GM19455 (cell line): Measurements from ENCODE around the gene HMGN4.
"Not testable (repeated sequence)": the region's sequence is repeated elsewhere in the genome, so short reads cannot be mapped to it uniquely, and the experiment has no call there.

Experiments
- ATAC-seq: cut with Tn5 transposase; IDR thresholded peaks from one replicate; pipeline ENCODE4 v1.9.1; 2021; ENCODE audit not compliant: unreplicated experiment

Gene HMGN4

DNA sequence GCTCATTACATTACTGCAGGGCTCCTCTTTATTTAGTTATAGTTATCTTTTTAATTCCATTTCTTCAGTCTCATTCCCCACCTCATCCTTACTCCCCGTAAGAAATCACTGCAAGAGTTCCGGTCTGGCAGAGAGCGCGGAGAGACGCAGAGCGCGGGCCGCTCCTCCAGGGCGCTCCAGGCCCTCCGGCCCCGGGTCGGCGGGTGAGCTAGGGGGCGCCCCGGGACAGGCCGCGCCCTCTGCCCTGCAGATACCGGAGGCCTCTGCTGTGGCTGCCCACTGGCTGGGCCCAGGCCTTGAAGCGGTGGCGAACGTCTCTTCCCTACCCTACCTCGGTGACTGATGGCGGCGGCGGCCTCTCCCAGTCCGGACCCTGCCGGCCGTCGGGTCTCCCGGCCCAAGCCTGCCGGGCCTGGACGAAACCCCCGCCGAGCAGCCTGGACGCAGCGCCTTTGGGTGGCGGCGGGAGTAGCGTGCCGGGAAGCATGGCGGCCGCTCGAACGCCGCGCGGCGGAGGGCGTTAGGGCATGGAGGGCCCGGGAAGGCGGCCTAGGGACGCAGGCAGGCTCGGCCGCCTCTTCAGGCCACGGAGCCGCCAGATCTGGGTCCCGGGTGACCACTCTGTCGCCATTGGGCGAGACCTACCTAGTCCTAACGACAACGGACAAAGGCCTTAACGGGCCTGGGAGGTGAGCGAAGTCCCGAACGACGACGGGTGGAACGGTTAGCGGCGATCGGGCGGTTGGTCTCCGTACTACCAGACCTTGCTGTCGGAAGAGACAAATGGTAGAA is 16.4 kb upstream of the HMGN4 start:
- peak; percentile 76 for ATAC-seq

DNA sequence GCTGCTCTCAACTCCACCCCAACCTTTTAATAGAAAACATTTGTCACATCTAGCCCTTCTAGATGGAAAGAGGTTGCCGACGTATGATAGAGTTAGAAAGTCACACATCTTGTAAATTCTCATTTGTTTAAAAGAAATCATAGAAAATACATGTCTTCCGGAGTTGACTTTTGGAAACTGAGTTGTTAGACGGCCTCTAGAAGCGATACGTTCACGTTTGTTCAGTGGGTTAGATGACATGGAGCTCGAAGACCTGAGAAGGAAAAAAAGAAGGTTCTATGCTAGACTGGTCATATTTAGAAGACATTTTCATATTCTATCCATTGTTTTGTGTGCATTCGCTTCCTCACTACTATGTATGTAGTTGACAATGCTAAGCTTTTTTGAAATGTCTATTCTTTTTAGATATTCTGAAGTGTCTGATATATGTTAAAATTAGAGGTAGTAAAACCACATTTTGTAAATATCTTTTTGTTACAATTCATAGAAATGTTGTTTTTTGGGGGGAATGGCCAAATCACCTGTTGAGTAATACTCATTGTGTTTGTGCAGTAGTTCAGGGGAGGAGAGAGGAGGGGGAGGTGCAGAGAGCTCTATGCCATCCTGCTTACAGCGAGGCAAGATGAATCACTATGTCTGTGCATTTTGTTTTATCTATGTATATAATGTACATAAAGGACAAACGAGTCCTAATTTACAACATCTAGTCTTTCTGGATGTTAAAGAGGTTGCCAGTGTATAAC is 15.5 kb upstream of the HMGN4 start:
- ATAC-seq: not testable (repeated sequence)

- not testable (repeated sequence) for ATAC-seq
Observed at GRCh38 chr6:26524314-26524713, 13.9 kb upstream of the HMGN4 start.

DNA sequence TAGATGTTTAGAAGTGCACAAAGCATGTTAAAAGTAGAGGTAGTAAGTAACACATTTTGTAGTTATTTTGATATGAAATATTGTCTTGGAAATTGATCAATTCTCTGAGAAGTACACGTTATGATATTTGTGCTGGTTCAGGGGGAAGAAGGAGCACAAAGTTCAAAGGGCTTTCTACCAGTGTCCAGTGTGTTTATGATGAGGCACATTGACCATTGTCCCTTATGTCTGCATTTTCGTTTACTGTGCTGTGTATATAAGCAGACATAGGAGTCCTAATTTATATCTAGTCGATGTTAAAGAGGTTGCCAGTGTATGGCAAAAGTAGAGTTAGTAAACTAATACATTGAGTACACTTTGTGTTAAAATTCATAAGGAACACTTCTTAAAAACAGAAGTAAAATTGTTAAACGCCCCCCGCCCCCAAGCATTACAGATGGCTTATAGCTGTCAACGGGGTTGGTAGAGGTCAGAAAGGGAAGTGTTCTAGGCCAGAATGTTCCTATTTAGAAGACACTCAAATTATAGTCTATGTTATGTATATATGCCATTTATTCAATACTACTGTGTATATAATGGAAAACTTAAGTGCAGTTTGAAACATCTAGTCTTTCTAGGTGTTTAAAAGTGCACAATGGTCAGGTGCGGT is 13.3 kb upstream of the HMGN4 start:
- ATAC-seq: no peak

DNA sequence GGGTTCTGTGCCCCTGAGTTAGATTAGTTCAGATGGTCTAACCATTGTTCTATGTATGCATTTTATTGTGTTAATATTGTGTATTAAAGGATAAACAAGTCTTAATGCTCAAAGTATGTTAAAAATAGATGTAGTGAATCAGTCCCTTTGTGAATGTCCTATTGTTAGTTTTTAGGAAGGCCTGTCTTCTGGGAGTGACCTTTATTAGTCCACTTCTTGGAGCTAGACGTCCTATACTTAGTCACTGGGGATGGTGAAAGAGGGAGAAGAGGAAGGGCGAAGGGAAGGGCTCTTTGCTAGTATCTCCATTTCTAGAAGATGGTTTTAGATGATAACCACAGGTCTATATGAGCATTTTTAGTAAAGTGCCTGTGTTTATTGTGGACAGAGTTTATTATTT is 12.3 kb upstream of the HMGN4 start:
- ATAC-seq: no peak

- ATAC-seq: no peak
Observed at GRCh38 chr6:26526928-26527327, 11.2 kb upstream of the HMGN4 start.

GRCh38 chr6:26530203-26530602 is 8.0 kb upstream of the HMGN4 start:
- ATAC-seq: no peak

GRCh38 chr6:26531897-26532296 is 6.3 kb upstream of the HMGN4 start:
- no peak for ATAC-seq

DNA sequence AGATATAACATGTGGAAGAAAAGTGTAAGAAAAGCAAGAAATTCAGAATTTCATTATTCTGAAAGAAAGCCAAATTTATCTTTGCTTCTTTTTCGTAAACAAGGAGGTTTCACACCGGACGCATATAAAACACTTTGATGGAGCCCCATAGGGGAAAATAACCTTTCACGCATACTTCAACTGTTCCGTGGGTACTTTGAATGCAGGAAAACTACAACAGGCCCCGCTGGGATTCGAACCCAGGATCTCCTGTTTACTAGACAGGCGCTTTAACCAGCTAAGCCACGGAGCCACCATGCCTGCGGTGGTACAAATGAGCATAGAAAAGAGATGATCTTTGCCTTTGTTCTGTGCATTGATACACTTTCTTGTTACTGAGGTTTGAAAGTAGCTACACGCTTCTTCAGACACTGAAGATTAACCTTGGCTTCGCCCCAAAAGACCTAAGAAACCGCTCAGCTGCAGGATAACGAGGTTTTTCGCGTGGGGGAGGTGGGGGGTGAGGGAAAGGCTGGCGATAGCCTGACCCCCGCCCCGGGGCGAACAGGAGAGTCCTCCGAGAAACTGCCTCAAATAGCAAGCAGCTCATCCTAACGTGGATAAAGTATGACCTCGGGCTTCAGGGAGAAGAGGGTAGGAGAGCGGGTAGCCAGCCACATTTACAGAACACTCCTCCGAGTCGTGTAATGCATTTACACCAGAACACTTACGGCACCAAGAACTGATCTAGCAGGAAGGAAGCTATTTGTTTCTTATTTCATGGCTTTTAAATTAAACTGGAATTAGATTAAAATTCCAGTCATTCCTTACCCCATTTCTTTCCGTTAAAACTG is 5.3 kb upstream of the HMGN4 start:
- no peak for ATAC-seq

DNA sequence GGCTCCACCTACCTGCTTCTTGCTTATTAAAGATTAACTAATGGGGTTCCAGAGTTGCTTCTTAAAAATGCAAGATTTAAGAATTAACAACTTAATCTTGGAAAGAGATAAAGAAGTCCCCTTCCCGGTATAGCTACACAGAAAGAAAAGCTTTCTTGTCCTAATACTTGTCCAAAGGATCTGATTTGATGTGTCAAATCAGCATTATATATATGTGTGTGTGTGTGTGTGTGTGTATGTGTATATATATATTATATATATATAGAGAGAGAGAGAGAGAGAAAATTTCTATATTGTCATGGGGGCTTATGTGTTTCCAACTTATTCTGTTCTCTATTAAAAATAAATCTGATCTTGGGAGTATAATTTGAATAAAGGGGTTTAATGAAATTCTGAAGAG is 4.6 kb upstream of the HMGN4 start:
- no peak for ATAC-seq

DNA sequence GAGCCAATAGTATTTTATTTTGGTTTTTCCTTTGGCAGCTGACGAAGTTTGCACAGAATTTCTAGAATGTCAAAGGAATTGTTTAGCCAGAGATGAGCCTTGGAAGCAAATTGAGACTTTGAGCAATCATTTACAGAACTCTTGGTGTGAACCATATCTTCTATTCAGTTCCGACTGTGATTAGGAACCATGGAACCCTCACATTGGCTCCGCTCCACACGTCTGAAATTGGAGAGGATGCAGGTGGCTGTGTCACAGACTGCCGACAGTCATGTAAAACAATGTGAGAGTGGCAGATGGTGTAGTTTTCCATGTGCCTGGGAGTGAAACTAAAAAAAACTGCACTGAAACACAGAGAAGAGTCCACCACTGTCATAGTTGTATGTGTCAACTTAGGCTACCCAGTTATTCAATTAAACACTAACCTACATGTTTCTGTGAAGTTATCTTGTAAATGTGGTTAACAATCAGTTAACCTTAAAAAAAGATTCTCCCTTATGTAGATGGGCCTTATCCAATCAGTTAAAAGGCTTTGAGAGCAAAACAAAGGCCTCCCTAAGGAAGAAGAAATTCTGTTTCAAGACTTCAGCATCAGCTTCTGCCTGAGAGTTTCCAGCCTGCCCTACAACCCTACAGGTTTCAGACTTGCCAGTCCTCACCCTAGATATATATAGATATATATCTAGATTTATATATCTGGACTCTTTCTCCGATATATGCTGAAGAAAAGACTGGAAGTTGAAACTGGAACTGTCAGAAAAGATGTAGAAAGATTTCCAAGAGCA is 3.3 kb upstream of the HMGN4 start:
- ATAC-seq: no peak

DNA sequence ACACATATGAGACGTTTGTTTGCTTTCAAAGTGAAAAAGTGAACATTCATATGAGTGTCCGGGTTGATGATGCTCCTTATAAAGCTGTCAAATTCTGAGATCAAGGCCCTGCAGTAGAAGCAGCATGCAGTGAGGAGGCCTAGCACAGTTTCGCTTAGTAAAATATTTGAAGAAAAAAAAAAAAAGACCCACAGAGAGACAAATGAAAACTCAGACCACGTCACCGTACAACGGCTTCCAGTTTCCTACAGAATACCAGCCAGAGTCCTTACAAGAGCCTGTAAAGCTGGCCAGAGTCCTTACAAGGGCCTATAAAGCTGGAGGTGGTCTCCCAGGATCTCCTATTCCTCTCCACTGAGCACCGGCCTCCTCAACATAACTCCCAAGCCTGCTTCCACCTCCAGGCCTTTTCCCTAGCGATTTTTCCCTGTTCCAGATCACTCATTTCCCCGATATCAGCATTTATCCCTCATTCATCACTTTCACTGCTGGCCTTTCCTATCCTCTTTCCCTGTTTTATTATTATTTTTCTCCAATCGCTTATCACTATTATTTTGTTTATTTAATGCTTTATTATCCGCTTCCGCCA is 1.5 kb upstream of the HMGN4 start:
- no peak for ATAC-seq

GRCh38 chr6:26537160-26537845 is 863 bp upstream of the HMGN4 start:
- ATAC-seq: peak; percentile 31

DNA sequence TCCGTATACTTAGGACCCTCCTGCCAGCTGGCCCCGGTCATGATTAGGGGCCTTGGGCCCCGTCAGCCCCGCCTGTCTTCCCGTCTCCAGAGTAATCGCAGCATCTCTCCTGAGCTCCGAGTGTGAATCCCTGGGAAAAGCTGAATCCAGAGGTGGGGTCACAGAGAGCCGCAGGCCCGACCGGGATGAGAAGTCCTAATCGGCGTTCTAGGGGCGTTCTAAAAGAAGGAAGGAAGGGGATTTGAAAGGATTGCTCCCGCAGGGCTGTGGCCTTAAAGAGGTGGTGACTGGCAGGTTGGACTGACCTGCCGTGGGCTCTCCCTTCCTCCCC is 371 bp downstream of the HMGN4 start:
- ATAC-seq: peak; percentile 7

GRCh38 chr6:26539071-26539615 is 977 bp downstream of the HMGN4 start:
- ATAC-seq: no peak

DNA sequence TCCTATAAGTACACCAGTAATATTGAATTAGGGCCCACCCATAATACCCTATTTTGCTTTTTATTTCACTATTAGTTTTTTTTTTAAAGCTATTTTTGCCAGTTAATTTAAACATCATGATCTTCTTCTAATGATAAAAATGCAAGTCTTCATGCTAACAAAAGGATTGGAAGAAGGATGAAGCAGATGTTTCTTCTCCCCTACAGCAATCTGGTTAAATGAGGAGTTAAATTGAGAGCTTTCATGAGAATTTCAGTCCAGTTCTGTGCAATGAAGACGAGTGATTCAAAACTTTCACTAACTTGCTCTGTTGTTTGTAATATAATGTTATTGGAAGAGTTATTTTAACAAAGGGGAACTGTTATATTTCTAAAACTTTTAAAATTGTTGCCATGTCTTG is 3.4 kb downstream of the HMGN4 start:
- ATAC-seq: no peak

- ATAC-seq: no peak
Observed at GRCh38 chr6:26543953-26544352, 5.8 kb downstream of the HMGN4 start.

- ATAC-seq: no peak
Observed at GRCh38 chr6:26544473-26544872, 6.3 kb downstream of the HMGN4 start.

DNA sequence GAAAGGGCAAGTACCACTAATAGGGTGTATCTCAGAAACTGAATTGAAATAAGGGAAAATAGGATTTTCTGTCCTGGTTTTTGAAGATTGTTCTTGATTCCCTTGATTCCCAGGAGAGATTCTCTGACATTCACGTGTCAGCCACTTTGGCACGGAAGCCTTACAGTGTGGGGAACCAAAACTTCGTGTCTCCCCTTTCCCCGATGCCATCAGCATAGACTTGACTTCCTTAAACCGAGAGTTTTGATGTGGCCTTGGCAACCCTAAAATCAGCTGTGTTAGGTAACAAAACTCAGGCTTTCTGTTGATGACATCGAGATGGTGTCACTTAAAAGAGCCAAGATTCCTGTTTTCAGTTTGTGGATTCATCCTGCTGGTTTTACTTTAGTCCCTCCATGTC is 7.5 kb downstream of the HMGN4 start:
- no peak for ATAC-seq
